Choroid plexus epithelial cell (primary cell): ENCODE data around the gene TPO.

Experiments
- DNase-seq: peaks from one replicate; pipeline ENCODE4 v3.0.0-alpha.2; 2010; ENCODE audit warnings: low read depth
- H3K4me3 ChIP-seq: 2 replicates; pipeline ENCODE4 v1.5.1; 2011; ENCODE audit warnings: low read depth, mild to moderate bottlenecking, control low read depth, low read length, moderate library complexity
- CTCF ChIP-seq: conservative IDR thresholded peaks from 2 replicates; pipeline ENCODE4 v1.5.1; 2011; ENCODE audit warnings: low read depth, mild to moderate bottlenecking, control low read depth, inconsistent platforms, low read length, moderate library complexity

TPO gene

GRCh38 chr2:1431886-1432400 lies 18.7 kb downstream of the TPO start:
- no peak for DNase-seq
- TF ChIP-seq CTCF = no peak

GRCh38 chr2:1432726-1433125 lies 19.5 kb downstream of the TPO start:
- no peak for TF ChIP-seq CTCF
- no peak overlapping the region for H3K4me3 ChIP-seq
- DNase-seq = no peak

More at GRCh38 chr2:1431886-1432400, 18.7 kb downstream of the TPO start:
- H3K4me3 ChIP-seq = no peak overlapping the region

- no peak overlapping the region for H3K4me3 ChIP-seq
- no peak for TF ChIP-seq CTCF
- DNase-seq = no peak
Observed at GRCh38 chr2:1436369-1436768, 23.1 kb downstream of the TPO start.

GRCh38 chr2:1437101-1437500 lies 23.8 kb downstream of the TPO start:
- no peak for DNase-seq
- TF ChIP-seq CTCF = no peak
- H3K4me3 ChIP-seq = no peak overlapping the region

- TF ChIP-seq CTCF = no peak
- no peak overlapping the region for H3K4me3 ChIP-seq
- DNase-seq = no peak
Observed at GRCh38 chr2:1437537-1437936, 24.3 kb downstream of the TPO start.

GRCh38 chr2:1438972-1439371 lies 25.7 kb downstream of the TPO start:
- H3K4me3 ChIP-seq = no peak overlapping the region
- no peak for DNase-seq
- TF ChIP-seq CTCF = no peak

- no peak for TF ChIP-seq CTCF
- H3K4me3 ChIP-seq = no peak overlapping the region
- DNase-seq = no peak
Observed at GRCh38 chr2:1440581-1440980, 27.3 kb downstream of the TPO start.
